Natural killer cell (primary cell): ENCODE results near the gene GAMT. TPM values are rescaled to one million over a fixed set of nuclear protein-coding genes. Genes with fewer than 3 reads are reported as not detected.

Experiments
- ATAC-seq, 3 donors: fragments of 150-1000 bp in 2 of 3; fragments of 200-7000 bp in 1 of 3; cut with Tn5 transposase; 1 replicate in 1 of 3; 2 replicates in 2 of 3; pipeline ENCODE4 v1.10.0; 2021; ENCODE audit warnings: mild to moderate bottlenecking in 2 of 3, moderate library complexity in 2 of 3
- DNase-seq, 2 donors: peaks; one replicate each; pipeline versions ENCODE4 v3.0.0 to v3.0.0-alpha.2; 2013 to 2021; ENCODE audit warnings: mixed read lengths in 1 of 2
- H3K27ac ChIP-seq: one replicate; pipeline ENCODE4 v1.5.1; 2013; ENCODE audit warnings: mild to moderate bottlenecking, low read length
- H3K27me3 ChIP-seq: one replicate; pipeline ENCODE4 v1.6.1; 2013; ENCODE audit warnings: low read length; ENCODE audit not compliant: control insufficient read depth, insufficient read depth
- H3K36me3 ChIP-seq: one replicate; pipeline ENCODE4 v1.6.1; 2013; ENCODE audit warnings: low read length; ENCODE audit not compliant: control insufficient read depth, insufficient read depth
- H3K4me1 ChIP-seq: one replicate; pipeline ENCODE4 v1.6.1; 2013; ENCODE audit warnings: low read length; ENCODE audit not compliant: control insufficient read depth, insufficient read depth
- H3K4me3 ChIP-seq: one replicate; pipeline ENCODE4 v1.5.1; 2013; ENCODE audit warnings: low read length
- H3K9me3 ChIP-seq: one replicate; pipeline ENCODE4 v1.6.1; 2013; ENCODE audit warnings: low read length; ENCODE audit not compliant: control insufficient read depth, insufficient read depth
- H3K27ac Mint-ChIP-seq, 2 donors: one replicate each; pipeline ENCODE4 v1.8.0; 2022; ENCODE audit warnings: mild to moderate bottlenecking in 2 of 2, mixed read lengths in 2 of 2, moderate library complexity in 1 of 2
- H3K27me3 Mint-ChIP-seq, 2 donors: one replicate each; pipeline ENCODE4 v1.8.0; 2022; ENCODE audit warnings: low read depth in 2 of 2, mixed read lengths in 2 of 2
- H3K36me3 Mint-ChIP-seq: one replicate; pipeline ENCODE4 v1.8.0; 2022; ENCODE audit warnings: mixed read lengths
- H3K4me1 Mint-ChIP-seq, 2 donors: one replicate each; pipeline ENCODE4 v1.8.0; 2022; ENCODE audit warnings: mixed read lengths in 2 of 2
- H3K4me3 Mint-ChIP-seq: one replicate; pipeline ENCODE4 v1.8.0; 2022; ENCODE audit warnings: mild to moderate bottlenecking, moderate library complexity, mixed read lengths
- H3K9me3 Mint-ChIP-seq, 2 donors: one replicate each; pipeline ENCODE4 v1.8.0; 2022; ENCODE audit warnings: mixed read lengths in 2 of 2
- WGBS: methylation state at CpG from one replicate; pipeline ENCODE4 v1.1.7; 2013; ENCODE audit warnings: missing lambda C conversion rate; ENCODE audit not compliant: insufficient coverage; 5-methylcytosine and 5-hydroxymethylcytosine counted together
- intact Hi-C: fragments of 100-400 bp; cut with micrococcal nuclease; formaldehyde crosslinking; loops from one replicate; pipeline ENCODE4 v1.14.2; 2022
- total RNA-seq, 4 donors: library from RNA; stranded (reverse); fragments of 120-200 nt in 1 of 4; gene quantifications; one replicate each; pipeline versions ENCODE4 v1.2.3 to v1.2.4, GENCODE V29; 2013 to 2022
- TF ChIP-seq, protein P1 (sequence below): fragments of 200-600 bp; IDR thresholded peaks from one replicate; pipeline ENCODE4 v1.8.0; 2022; ENCODE audit warnings: antibody characterized with exemption

Gene GAMT
- total RNA-seq, 3 donors from 2014 or later (not counting 1 experiment from before 2014, with no cell fraction given), result 5.1 to 7.5 (median 7.1) TPM

DNA sequence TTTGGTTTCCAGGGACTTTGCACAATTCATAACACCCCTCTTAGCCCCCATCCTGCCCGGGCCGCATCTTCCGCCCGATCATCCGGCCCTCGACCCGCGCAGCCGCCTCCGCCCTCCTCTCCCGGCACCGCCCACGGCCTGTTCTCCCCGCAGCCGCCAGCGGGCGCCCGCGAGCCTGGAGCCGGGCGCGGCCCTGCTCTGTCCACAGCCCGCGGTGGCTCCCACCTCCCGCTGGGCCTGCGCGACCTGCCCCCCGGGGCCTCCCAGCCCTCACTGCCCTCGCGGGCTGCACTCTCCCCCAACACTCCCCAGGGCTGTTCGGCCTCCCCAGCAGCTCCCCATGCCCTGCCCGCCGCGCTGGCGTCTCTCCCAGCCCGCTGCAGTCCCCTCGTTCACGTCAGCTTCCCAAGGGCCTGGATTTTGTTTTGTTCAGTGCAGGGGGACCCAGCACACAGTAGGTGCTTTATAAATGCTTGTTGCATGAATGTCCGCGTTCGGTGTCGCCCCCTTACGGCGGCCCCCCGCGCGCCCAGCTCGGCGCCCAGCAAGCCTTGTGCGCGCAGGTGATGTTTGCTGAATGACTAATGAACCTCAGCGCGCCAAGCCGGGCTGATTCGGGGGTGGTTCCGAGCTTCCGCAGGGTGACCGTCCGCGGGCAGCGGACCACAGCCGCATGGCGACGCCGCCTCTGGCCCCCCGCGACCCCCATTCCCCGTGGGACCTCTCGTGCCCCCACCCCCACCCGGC is 44.0 kb upstream of the GAMT start:
- Mint-ChIP-seq H3K27ac (peak overlapping the region; percentile 8 to 78), H3K27me3 (peaks cover 21% of the 10 kb centered on the region in 2 donors), H3K4me1 (peaks cover 13 to 32% of the 10 kb centered on the region in 2 donors), H3K36me3 (no peaks in the 10 kb centered on the region), H3K9me3 (no peaks in the 10 kb centered on the region), H3K4me3 (peak overlapping the region; percentile 85)
- H3K4me3 ChIP-seq, result peak overlapping the region; percentile 52
- 4% methylated on average over 69 of the region's 70 CpGs for WGBS
- DNase-seq (peak; percentile 80 to 87), ATAC-seq (peak; percentile 89 to 97 (median 94))
- H3K4me1 ChIP-seq, result peaks cover 36% of the 10 kb centered on the region
- peaks cover 22% of the 10 kb centered on the region for H3K36me3 ChIP-seq
- peaks cover 29% of the 10 kb centered on the region for H3K27me3 ChIP-seq
- no peaks in the 10 kb centered on the region for H3K9me3 ChIP-seq
- H3K27ac ChIP-seq, result peak overlapping the region; percentile 14
- intact Hi-C loops, result no loop called here
- TF ChIP-seq, protein P1, sequence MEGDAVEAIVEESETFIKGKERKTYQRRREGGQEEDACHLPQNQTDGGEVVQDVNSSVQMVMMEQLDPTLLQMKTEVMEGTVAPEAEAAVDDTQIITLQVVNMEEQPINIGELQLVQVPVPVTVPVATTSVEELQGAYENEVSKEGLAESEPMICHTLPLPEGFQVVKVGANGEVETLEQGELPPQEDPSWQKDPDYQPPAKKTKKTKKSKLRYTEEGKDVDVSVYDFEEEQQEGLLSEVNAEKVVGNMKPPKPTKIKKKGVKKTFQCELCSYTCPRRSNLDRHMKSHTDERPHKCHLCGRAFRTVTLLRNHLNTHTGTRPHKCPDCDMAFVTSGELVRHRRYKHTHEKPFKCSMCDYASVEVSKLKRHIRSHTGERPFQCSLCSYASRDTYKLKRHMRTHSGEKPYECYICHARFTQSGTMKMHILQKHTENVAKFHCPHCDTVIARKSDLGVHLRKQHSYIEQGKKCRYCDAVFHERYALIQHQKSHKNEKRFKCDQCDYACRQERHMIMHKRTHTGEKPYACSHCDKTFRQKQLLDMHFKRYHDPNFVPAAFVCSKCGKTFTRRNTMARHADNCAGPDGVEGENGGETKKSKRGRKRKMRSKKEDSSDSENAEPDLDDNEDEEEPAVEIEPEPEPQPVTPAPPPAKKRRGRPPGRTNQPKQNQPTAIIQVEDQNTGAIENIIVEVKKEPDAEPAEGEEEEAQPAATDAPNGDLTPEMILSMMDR, result peak; percentile 99

DNA sequence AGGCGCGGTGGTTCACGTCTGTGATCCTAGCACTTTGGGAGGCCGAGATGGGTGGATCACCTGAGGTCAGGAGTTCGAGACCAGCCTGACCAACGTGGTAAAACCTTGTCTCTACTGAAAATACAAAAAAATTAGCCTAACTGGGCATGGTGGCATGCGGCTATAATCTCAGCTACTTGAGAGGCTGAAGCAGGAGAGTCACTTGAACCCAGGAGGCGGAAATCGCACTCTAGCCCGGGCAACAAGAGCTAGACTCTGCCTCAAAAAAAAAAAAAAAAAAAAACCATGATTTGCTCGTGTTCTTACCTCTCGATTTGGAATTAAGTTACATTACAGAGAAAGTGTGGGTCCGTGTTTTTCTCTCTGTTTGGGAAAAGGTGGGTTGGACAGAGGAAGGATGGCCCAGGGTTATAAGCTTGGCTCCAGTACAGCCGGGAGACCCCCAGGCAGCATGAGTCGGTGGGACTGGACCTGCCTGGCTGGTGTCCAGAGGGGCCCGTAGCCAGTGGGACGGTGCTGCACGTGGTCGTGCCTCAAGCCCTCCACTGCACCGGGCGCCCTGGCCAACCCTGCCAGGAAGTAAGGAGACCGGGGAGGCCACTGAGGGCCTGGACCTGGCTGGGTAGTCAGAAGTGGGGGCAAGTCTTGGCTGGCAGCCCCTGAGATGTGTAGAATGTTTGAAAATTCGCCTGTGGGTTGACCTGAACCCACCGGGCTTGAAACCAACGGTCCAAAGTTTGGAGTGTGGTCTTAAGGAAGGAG is 40.5 kb upstream of the GAMT start:
- peaks cover 17 to 37% of the 10 kb centered on the region in 2 donors for H3K4me1 Mint-ChIP-seq
- ATAC-seq (no peak), DNase-seq (no peak)
- no peaks in the 10 kb centered on the region for H3K9me3 Mint-ChIP-seq
- H3K9me3 ChIP-seq, result no peaks in the 10 kb centered on the region
- peak overlapping the region in 1 of 2 donors; percentile 71 for H3K27ac Mint-ChIP-seq
- TF ChIP-seq, protein P1, result no peak
- H3K36me3 ChIP-seq, result peaks cover 31% of the 10 kb centered on the region
- intact Hi-C loops, result no loop called here
- H3K4me3 ChIP-seq, result no peak overlapping the region
- no peaks in the 10 kb centered on the region for H3K36me3 Mint-ChIP-seq
- H3K27ac ChIP-seq, result no peak overlapping the region
- 91% methylated on average over 23 of the region's 25 CpGs for WGBS
- H3K27me3 Mint-ChIP-seq, result no peaks in the 10 kb centered on the region
- peaks cover 50% of the 10 kb centered on the region for H3K4me1 ChIP-seq
- peaks cover 3% of the 10 kb centered on the region for H3K27me3 ChIP-seq
- H3K4me3 Mint-ChIP-seq, result peak overlapping the region; percentile 15

DNA sequence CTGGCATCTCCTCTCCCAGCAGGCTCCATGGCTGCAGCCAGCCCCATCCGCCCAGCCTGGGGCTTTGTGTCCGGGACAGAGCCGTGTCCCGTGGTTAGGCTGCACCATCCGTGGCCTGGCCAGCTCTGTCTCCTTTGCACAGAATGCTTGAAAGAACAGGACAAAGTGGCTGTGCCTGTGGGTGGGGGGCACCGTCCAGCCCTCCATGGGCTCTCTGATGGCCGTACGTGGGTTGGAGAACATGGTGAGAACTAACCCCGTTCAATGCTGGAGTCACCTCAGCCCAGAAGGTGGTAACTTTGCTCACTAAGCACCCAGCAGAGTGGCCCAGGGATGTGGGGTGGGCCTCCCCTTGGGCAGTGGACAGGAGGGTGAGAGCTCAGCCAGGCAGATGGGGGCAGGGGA is 39.7 kb upstream of the GAMT start:
- H3K36me3 ChIP-seq, result peaks cover 31% of the 10 kb centered on the region
- peaks cover 17 to 37% of the 10 kb centered on the region in 2 donors for H3K4me1 Mint-ChIP-seq
- no peaks in the 10 kb centered on the region for H3K9me3 ChIP-seq
- no peak overlapping the region for H3K27ac ChIP-seq
- intact Hi-C loops, result no loop called here
- H3K9me3 Mint-ChIP-seq, result no peaks in the 10 kb centered on the region
- H3K4me3 Mint-ChIP-seq, result peak overlapping the region; percentile 95
- peak overlapping the region; percentile 69 to 71 for H3K27ac Mint-ChIP-seq
- H3K27me3 Mint-ChIP-seq, result no peaks in the 10 kb centered on the region
- H3K4me1 ChIP-seq, result peaks cover 46% of the 10 kb centered on the region
- 97% methylated on average over 9 of the region's 9 CpGs for WGBS
- ATAC-seq (no peak), DNase-seq (no peak)
- TF ChIP-seq, protein P1, result no peak
- no peaks in the 10 kb centered on the region for H3K27me3 ChIP-seq
- H3K4me3 ChIP-seq, result no peak overlapping the region
- H3K36me3 Mint-ChIP-seq, result no peaks in the 10 kb centered on the region
